C4-2B (cell line): ENCODE results near the gene ZNF723.

Experiments
- ZFX ChIP-seq: fragments of 450-650 bp; IDR thresholded peaks from 2 replicates; pipeline ENCODE4 v1.6.1; 2017
- TF ChIP-seq, protein P1 (sequence below): fragments of 450-650 bp; conservative IDR thresholded peaks from 2 replicates; pipeline ENCODE4 v1.5.1; 2017; ENCODE audit warnings: mild to moderate bottlenecking

DNA sequence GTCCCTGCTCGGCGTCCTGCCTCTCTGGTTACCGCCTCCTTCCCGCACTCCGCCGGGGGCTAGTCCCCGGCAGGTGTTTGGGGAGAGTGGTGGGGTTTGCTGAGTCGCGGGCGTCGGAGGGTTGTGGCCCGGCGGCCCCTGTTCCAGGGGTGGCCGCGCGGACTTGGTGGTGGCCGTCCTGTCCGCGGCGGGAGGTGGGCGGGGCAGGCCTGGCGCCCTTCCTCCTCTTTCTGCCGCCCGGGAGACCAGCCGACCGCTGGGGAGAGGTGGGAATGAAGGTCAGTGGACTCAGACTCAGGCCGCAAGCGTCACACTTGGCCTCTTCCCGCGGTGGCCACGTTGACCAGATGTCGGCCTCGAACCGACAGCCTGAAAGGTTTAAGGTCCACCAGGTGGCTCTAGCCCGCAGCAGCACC, 61.8 kb downstream of the ZNF723 start:
- TF ChIP-seq, protein P1, sequence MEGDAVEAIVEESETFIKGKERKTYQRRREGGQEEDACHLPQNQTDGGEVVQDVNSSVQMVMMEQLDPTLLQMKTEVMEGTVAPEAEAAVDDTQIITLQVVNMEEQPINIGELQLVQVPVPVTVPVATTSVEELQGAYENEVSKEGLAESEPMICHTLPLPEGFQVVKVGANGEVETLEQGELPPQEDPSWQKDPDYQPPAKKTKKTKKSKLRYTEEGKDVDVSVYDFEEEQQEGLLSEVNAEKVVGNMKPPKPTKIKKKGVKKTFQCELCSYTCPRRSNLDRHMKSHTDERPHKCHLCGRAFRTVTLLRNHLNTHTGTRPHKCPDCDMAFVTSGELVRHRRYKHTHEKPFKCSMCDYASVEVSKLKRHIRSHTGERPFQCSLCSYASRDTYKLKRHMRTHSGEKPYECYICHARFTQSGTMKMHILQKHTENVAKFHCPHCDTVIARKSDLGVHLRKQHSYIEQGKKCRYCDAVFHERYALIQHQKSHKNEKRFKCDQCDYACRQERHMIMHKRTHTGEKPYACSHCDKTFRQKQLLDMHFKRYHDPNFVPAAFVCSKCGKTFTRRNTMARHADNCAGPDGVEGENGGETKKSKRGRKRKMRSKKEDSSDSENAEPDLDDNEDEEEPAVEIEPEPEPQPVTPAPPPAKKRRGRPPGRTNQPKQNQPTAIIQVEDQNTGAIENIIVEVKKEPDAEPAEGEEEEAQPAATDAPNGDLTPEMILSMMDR = no peak
- TF ChIP-seq ZFX = no peak
